IMR-90 (cell line): Measurements from ENCODE around the gene PYROXD2. TPM values are rescaled to one million over a fixed set of nuclear protein-coding genes. Genes with fewer than 3 reads are reported as not detected.

Experiments used
- microRNA-seq, 2 experiments: library from miRNA; stranded (forward) in 1 of 2; unstranded in 1 of 2; fragments of 10-50 nt in 1 of 2; fragments of <30 nt in 1 of 2; gene quantifications in 1 of 2; microRNA quantifications in 1 of 2; one replicate each; pipeline versions ENCODE3 to v1.1.0; 2013 to 2020; ENCODE audit not compliant: insufficient read depth in 1 of 2, insufficient read length in 1 of 2, unreplicated experiment in 1 of 2
- polyA plus RNA-seq, 3 experiments: library from polyadenylated mRNA; depleted of rRNA; stranded (reverse); fragments of >200 nt; gene quantifications; 2 replicates each; pipeline ENCODE4 v1.2.3, GENCODE V29; 2012; ENCODE audit warnings: low replicate concordance in 1 of 3
- small RNA-seq, 5 experiments: library from RNA; depleted of rRNA; stranded (forward); fragments of <200 nt; gene quantifications; one replicate each; pipeline ENCODE3, GENCODE V24; 2012
- total RNA-seq: library from RNA; depleted of rRNA; stranded (reverse); fragments of >200 nt; gene quantifications from 2 replicates; pipeline ENCODE4 v1.2.3, GENCODE V29; 2012; rRNA removed

PYROXD2 gene
- total and polyA plus RNA-seq, 2 of the 4 experiments (the other 2 are of a cell fraction), result 6.5 to 16.3 TPM

Small RNAs within 50 kb of the gene (microRNA-seq; reads per million reads assigned to microRNA genes)
- gene MIR1287 (ENCODE audit: unreplicated experiment) (117 reads per million, percentile 55 among the genes with 10 or more reads in this experiment), gene MIR4685 (ENCODE audit: insufficient read depth in 1 of 2, insufficient read length in 1 of 2, unreplicated experiment in 1 of 2) (0 to 0.73 reads per million in 2 experiments)

Small RNAs within 50 kb of the gene (small RNA-seq; reads per million reads assigned to genes)
- gene MIR4685, result 0 reads per million in 5 experiments

Other genes starting within 250 kb of the PYROXD2 start
- gene LOXL4, start 147.0 kb downstream of the PYROXD2 start, total RNA-seq, result 17.5 and 20.8 TPM in 2 replicates
- gene LOXL4, start 147.0 kb downstream of the PYROXD2 start, polyA plus RNA-seq (2012; rRNA removed), result 24.9 and 26.7 TPM in 2 replicates
- gene HPS1, start 31.8 kb upstream of the PYROXD2 start, total RNA-seq, result 14.0 and 15.8 TPM in 2 replicates
- 55.2 and 60.9 TPM in 2 replicates for gene HPS1, start 31.8 kb upstream of the PYROXD2 start, polyA plus RNA-seq (2012; rRNA removed)